ENCODE results near the gene ARAF.

DNA sequence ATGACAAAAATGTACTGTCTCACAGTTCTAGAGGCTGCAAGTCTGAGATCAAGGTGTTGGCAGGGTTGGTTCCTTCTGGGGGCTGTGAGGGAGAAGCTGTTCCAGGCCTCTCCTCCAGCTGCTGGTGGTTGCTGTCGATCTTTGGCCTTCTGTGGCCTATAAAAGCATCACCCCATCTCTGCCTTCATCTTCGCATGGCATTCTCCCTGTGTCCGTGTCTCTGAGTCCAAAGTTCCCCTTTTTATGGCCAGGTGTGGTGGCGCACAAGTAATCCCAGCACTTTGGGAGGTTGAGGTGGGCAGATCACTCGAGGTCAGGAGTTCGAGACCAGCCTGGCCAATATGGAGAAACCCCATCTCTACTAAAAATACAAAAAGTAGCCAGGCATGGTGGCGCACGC is 31.5 kb upstream of the ARAF start:
- TF ChIP-seq CTCF (IDR thresholded peaks at IDR 0.05; ENCODE audit: low read depth, low read length, poor library complexity, severe bottlenecking) (no peak), EZH2phosphoT487 (IDR thresholded peaks at IDR 0.05; ENCODE audit: borderline replicate concordance, low read length) (no peak)

Measured in DOHH2 (cell line).